Head of caudate nucleus (tissue), 42 donors: ENCODE measurements around the gene ETHE1.
A peak's percentile ranks its signal among the peaks of the same experiment; 100 is the strongest.

Experiments
- DNase-seq, 42 donors: peaks; one replicate each; pipeline versions ENCODE4 v3.0.0 to v3.0.0-alpha.2; 2020 to 2021; ENCODE audit warnings: mixed read lengths in 7 of 42
- intact Hi-C: fragments of 100-400 bp; cut with DNase I; formaldehyde crosslinking; loops from one replicate; pipeline ENCODE4 v1.15.0; 2022

Gene ETHE1

DNA sequence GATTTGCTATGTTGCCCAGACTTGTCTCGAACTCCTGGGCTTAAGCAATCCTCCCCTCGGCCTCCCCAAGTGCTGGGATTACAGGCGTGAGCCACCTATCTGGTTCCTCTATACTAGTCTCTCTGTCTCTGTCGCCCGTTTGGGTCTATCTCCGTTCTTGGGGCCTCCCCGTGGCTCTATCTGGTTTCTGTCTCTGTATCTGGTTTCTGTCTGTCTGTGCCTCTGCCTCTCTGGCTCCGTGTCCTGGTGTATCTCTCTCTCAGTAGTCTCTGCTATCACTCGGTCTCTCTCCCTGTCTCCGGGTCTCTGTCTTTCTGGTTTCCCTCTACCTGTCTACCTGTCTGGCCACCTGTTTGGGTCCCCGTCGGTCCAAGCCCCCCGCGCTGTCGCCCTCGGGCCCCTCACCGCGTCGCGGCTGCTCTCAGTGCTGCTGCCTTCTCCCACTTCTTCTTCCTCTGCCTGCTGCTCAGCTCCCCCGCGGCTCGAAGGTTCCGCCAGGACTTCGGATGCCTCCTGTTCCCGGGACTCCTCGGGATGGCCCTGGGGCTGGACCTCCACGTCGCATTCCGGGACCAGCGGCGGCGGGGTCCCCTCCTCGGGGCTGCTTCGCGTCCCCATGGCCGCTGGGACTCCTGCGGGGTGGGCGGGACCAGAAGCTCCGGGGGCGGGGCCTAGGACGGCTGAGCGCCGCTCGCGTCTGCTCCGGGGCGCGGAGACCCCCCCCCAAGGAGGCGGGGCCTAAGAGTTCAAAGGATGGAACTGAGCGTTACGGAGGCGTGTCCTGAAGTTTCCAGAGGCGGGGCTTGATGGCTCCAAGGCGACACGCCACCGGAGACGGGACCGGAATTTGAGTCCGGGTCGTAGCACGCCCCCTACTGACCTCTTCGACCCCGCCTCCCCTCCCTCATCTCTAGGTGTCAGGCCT lies 23.2 kb downstream of the ETHE1 start:
- peak; percentile 92 to 98 (median 97) for DNase-seq
- intact Hi-C loops: loop anchor here (5.0 kb wide), 1 partner anchor 56 kb away; no protein-coding TSS in a partner anchor

DNA sequence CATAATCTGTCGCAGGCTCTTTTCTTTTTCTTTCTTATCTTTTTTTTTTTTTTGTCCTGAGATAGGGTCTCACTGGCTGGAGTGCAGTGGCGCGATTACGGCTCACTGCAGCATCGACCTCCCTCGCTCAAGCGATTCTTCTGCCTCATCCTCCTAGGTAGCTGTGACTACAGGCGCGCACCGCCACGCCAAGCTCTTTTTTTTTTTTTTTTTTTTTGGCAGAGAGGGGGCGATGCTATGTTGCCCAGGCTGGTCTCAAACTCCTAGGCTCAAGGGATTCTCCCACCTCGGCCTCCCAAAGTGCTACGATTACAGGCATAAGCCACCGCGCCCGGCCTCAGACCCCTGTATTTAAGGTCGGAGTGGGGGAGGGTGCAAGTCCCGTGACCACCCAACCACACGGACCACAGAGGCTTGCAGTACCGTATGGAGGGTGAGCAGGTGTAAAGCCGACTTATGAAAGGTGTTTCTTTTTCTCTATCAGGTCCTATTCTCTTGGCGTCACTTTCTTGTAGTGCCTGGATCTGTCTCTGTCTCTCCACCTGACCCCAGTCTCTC lies 24.5 kb downstream of the ETHE1 start:
- intact Hi-C loops: loop anchor here (5.0 kb wide), 1 partner anchor 55 kb away; no protein-coding TSS in a partner anchor
- DNase-seq: no peak

DNA sequence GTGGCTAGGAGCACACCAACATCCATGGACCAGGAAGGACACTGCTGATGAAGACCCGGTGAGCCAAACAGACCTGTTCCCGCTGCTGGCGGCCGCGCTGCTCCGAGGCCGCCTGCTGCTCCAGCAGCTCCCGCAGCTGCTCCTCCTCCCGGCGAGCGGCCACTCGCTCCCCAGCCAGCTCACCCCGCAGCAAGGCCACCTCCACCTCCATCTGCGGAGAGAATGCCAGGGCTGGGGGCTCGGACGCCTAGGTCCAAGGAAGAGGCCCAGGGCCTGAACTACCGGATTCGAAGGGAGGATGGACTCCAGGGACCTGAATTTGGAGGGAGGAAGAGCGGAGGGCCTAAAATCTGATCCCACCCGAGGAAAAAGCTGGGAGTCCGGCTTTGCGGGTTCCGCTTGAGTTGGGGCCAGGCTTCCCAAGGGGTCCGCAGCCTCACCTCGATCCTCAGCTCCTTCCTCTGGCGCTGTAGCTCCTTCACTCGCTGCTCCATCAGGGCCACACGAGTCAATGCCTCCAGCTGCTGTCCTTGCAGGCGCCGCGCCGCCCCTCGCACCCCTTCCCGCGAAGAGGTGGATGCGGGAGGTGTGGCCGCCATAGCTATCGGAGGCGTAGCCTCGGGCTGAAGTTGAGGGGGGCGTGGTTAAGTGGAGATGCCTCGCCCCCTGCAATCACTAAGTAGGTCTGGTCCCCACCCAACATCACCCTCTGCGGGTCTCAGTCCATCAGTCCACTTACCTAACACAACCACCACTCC lies 25.2 kb downstream of the ETHE1 start:
- DNase-seq: no peak

DNA sequence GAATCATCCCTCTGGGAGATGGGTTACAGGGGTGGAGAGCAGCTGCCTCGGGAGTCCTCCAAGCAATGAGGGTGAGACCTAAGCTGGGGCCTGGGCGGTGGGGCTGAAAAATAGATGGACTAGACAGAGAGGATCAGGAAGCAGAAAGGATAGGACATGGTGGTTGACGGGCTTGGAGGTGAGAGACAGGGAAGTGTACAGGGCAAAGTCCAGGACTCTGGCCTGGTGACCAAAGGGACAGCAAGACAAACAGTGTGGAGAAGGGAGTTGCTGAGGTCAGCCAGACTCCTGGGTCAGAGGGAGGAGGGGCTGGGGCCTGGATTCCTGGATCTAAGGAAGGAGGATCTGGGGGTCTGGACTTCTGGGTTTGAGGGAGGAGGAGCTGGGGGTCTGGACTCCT lies 28.0 kb downstream of the ETHE1 start:
- no peak for DNase-seq
- intact Hi-C loops: no loop called here

More for the DNA sequence above, 25.2 kb downstream of the ETHE1 start:
- intact Hi-C loops: loop anchor here (5.0 kb wide), 1 partner anchor 55 kb away; no protein-coding TSS in a partner anchor

DNA sequence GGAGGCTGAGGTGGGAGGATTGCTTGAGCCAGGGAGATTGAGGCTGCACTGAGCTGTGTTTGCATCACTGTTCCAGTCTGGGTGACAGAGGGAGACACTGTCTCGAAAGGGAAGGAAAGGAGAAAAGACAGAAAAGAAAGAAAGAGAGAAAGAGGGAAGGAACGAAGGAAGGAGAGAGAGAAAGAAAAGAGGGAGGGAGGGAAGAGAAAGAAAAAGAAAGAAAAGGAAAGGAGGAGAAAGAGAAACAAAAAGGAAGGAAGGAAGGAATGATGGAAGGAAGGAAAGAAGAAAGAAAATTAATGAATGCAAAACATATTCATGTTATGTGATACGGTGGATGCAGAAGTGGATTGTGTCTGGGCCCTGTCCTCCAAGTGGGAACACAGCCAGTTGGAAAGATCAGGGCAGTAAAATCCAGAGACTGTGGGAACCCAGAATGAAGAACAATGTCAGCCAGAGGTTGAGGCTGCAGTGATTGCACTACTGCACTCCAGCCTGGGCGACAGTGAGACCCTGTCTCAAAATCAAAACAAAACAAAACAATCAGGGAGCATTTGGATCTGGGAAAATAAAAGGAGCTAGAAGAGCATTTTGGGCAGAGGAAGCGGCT lies 28.7 kb downstream of the ETHE1 start:
- DNase-seq: no peak
- intact Hi-C loops: no loop called here

DNA sequence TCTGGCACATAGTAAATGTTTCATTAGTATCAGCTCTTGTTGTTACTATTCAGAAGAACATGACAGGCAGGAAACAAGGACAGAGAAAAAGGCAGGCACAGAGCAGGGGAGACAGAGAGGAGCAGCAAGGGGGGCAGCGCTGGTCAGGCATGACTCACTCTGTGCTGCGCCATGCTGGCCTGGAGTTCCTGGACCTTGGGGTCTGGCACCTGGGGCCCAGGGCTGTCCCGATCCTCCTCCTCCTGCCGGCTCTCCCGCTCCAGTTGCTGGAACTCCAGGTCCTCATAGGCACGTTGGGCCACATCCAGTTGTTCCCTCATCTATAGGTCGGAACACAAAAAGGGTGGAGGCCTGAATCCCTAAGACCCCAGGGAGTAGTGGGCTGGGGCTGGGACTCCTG lies 30.0 kb downstream of the ETHE1 start:
- intact Hi-C loops: no loop called here
- no peak for DNase-seq

DNA sequence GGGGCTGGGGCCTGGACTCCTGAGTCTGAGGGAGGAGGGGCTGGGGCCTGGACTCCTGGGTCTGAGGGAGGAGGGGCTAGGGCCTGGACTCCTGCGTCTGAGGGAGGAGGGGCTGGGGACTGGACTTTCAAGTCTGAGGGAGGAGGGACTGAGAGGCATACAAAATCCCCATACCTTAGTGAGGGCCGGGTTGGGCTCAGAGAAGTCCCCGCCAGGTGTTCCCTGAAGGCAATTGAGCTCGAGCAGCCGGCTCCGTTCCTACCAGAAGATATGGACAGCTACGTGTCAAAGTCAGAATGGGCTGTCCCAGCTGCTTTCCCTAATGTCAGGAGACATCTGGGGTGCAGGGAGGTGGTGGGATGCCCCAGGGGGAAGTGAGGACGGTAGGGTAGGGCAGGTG lies 31.9 kb downstream of the ETHE1 start:
- intact Hi-C loops: no loop called here
- DNase-seq: no peak

DNA sequence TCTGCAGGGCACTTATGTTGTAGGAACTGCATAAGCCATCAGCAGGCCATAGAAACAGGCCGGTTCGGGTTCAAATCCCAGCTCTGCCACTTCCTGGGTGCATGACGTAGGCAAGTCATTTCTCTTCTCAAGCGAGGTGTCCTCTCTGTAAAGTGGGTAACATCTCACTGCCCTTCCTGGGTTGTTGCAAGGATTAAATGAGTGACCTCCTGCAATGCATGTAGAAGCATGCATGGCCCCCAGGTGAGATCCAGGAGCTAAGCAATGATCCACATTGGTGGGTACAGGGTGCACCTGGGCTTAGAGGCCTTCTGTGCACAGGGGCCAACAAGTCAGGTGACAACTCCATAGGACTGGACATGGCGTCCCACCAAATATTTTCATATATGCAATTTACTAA lies 36.2 kb downstream of the ETHE1 start:
- DNase-seq: no peak
- intact Hi-C loops: no loop called here

DNA sequence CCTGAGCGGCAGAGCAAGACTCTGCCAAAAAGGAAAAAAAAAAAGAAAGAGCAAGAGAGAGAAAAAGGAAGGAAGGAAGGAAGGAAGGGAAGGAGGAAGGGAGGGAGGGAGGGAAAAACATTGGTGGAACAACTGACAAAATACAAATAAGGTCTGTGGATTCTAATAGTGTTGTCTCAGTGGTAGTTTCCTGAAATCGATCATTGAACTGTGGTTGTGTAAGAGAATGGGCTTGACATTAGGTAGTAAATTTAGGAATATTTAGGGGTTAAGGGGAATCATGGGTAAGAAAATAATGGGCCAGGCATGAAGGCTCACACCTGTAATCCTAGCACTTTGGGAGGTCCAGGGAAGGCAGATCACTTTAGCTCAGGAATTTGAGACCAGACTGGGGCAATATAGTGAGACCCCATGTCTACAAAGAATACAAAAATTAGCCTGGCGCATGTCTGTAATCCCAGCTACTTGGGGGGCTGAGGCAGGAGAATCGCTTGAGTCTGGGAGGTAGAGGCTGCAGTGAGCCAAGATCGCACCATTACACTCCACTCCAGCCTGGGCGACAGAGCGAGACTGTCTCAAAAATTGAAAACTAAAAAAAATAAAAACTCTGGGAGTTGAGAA lies 36.9 kb downstream of the ETHE1 start:
- intact Hi-C loops: no loop called here
- DNase-seq: no peak

DNA sequence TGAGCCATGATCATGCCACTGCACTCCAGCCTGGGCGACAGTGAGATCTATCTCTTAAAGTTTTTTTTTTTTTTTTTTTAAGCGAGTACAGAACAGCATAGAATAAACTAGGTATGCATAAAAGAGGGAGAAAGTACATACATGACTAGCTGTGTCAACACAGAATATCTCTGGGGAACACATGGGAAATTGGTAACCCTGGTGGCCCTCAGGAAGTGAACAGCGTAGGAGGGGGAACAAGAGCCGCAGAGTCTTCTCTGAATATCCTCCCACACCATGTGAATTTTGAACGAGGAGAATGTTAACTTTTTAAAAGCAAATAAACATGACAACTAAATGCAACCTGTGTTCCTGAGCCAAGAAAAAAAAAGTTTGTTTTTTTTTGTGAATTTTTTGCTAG lies 37.7 kb downstream of the ETHE1 start:
- intact Hi-C loops: no loop called here
- DNase-seq: no peak

DNA sequence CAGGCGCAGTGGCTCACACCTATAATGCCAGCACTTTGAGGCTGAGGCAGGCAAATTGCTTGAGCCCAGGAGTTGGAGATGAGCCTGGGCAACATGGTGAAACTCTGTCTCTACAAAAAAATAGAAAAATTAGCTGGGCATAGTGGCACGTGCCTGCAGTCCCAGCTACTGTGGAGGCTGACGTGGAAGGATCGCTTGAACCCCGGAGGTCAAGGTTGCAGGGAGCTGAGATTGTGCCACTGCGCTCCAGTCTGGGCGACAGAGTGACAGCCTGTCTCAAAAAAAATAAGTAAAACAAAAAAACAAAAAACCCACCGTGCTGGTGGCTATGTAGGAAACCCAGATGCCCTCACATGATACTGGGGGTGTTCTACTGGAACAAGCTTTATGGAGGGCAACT lies 38.8 kb downstream of the ETHE1 start:
- no peak for DNase-seq

DNA sequence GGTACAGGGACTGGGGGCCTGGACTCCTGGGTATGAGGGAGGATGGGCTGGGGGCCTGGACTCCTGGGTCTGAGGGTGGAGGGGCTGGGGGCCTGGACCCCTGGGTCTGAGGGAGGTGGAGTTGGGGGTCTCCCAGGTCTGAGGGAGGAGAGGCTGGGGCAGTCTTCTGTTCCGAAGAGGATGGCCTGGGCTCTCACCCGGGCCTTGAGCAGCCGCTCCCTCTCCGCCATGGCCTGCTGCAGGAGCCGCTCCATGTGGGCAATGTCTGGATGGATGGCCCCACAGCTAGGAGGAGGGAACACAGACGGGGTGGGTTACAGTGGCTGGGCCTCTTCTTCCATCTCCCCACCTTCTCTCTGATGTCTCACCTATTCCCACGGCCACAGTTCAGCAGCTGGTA lies 40.6 kb downstream of the ETHE1 start:
- intact Hi-C loops: no loop called here
- DNase-seq: no peak

More for the DNA sequence above, 38.8 kb downstream of the ETHE1 start:
- intact Hi-C loops: no loop called here

DNA sequence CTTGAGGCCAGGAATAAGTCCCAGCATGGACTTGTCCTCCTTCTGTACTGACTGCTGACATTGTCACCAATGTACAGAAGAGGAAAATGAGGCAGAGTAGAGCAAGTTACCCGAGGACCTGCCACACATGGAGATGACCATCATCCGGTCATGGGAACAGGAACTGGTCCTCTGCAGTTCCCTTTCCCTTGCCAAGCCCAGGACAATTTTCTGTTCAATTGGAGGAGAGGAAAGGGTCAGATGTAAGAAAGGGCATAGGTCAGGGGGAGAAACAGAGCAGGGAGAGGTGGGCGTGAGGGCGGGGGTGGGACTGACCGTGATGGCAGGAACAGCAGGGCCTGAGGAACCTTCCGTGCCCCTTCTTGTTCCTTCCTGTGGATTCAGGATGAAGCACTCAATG lies 41.0 kb downstream of the ETHE1 start:
- no peak for DNase-seq
- intact Hi-C loops: no loop called here

DNA sequence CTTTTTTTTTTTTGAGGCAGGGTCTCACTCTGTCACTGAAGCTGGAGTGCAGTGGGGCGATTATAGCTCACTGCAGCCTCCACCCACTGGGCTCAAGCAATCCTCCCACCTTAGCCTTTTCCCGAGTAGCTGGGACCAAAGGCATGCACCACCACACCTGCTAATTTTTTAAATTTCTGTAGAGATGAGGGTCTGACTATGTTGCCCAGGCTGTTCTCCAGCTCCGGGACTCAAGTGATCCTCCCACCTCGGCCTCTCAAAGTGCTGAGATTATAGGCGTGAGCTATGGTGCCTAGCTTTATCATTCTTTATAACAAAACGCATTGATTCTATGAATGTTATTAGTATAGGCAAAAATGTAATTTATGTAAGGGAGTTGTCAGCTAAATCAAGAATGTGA lies 43.7 kb downstream of the ETHE1 start:
- intact Hi-C loops: no loop called here

DNA sequence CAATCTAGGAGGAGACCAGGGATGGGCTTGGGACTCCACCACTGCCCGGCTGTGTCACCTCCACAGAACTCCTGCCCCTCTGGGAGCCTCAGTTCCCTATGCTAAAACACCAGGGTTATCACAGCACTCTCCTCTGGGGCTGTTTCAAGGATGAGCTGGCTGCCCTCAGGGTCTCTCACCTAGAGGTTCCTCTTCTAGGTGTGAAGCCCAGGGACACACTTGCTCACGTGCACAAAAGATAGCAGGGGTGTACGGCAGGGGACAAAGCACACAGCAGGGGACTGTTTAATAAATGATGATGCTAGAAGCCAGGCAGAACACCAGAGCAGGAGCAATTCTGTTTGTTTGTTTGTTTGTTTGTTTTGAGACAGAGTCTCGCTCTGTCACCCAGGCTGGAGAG lies 44.8 kb downstream of the ETHE1 start:
- intact Hi-C loops: no loop called here
- no peak for DNase-seq

More for the DNA sequence above, 43.7 kb downstream of the ETHE1 start:
- DNase-seq: no peak

DNA sequence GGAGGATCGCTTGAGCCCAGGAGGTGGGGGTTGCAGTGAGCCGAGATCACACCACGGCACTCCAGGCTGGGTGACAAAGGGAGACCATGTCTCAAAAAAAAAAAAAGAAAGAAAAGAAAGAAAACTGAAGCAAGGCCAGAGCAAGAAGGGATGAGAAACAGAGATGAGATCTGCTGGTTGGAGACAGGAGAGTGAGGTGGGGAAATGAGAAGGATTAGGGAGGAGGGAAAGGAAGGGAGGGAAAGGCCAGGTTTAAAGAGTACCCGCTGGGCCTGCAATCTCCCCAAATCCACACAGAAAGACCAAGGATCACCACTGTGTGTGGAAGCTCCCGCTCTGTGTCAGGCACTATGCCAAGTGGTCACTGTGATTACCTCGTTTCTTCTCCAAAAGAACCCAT lies 45.3 kb downstream of the ETHE1 start:
- DNase-seq: no peak
- intact Hi-C loops: no loop called here

DNA sequence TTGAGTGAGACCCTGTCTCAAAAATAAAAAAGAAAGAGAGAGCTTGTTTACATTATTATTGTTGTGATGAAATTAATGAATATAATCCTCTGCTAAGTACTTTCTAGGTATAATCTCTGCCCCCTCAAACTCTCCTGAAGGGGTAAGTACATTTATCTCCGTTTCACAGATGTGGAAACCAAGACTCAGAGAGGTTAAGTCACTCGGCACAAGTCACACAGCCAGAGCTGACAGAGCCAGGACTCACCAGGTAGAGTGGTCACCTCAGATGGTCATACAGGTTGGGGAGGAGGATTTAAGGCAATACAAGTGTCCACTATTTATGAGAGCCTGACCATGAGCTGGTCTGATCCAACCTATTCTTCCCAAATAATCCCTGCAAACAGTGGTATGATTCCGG lies 46.4 kb downstream of the ETHE1 start:
- DNase-seq: no peak
- intact Hi-C loops: no loop called here

DNA sequence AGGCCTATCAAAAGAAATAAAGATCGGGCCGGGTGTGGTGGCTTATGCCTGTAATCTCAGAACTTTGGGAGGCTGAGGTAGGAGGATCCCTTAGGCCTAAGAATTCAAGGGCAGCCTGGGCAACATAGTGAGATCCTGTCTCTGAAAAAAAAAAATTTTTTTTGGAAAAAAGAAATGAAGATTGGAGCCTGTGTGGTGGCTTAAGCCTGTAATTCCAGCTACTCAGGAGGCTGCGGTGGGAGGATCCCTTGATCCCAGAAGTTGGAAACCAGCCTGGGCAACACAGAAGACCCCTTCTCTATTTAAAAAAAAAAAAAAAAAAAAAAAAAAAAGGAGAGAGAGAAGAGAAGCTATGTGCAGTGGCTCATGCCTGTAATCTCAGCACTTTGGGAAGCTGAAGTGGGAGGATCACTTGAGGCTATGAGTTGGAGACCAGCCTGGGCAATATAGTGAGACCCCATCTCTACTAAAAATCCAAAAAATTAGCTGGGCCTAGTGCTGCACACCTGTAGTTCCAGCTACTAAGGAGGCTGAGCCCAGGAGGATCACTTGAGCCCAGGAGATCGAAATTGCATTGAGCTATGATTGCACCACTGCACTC lies 46.9 kb downstream of the ETHE1 start:
- no peak for DNase-seq
- intact Hi-C loops: no loop called here

DNA sequence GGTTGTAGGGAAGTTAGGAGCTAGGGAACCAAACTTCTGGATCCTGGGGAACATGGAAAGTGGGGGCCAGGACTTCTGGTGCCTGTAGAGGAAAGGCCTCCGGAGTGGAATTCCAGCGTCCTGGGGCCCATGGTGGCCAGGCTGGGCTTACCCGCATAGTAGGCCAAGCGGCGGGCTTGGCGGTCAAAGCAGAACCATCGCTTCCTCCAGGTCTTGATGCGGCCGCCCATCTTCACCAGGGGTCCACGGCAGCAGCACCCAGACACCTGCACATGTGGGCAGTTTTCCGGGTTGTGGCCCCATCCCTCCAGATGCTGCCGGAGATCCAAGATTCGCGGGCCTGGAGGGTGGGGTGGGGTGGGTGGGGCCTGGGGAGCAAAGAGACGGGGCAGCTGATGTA lies 47.8 kb downstream of the ETHE1 start:
- intact Hi-C loops: no loop called here
- DNase-seq: no peak
